D721Med (cell line): ENCODE measurements around the gene USP22.

Experiments used
- DNase-seq: peaks from one replicate; pipeline ENCODE4 v3.0.0; 2011; ENCODE audit warnings: low spot score; ENCODE audit not compliant: insufficient read length
- FAIRE-seq: peaks from 2 replicates; lab custom pipeline; 2011; peaks lifted over from hg19 to GRCh38; lab: Jason Lieb, UNC
- CTCF ChIP-seq: IDR thresholded peaks from 2 replicates; pipeline ENCODE4 v1.5.1; 2012; ENCODE audit warnings: mild to moderate bottlenecking, control low read depth; ENCODE audit not compliant: insufficient read depth; ENCODE audit errors: missing control alignments

USP22 gene

DNA sequence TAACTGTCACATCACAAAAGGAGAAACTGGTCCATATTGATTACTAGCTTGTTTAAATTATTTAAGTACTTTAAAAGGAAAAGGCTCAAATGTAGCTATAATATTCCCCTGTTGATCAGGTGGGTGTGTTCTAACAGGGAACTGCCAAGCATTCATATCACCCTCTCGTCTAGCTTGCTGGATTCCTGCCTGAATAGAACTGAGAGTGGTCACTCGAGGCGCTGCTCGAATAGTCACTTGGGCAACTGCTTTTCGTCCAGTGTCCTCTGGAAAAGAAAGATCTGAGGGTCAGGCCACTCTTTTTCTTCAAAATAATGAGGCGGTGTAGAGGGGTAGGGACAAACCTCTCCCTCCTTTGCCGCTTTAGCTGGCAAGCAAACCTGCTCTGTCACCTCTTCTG lies 36.4 kb upstream of the USP22 start:
- TF ChIP-seq CTCF: no peak
- DNase-seq (no peak), FAIRE-seq (no peak)

DNA sequence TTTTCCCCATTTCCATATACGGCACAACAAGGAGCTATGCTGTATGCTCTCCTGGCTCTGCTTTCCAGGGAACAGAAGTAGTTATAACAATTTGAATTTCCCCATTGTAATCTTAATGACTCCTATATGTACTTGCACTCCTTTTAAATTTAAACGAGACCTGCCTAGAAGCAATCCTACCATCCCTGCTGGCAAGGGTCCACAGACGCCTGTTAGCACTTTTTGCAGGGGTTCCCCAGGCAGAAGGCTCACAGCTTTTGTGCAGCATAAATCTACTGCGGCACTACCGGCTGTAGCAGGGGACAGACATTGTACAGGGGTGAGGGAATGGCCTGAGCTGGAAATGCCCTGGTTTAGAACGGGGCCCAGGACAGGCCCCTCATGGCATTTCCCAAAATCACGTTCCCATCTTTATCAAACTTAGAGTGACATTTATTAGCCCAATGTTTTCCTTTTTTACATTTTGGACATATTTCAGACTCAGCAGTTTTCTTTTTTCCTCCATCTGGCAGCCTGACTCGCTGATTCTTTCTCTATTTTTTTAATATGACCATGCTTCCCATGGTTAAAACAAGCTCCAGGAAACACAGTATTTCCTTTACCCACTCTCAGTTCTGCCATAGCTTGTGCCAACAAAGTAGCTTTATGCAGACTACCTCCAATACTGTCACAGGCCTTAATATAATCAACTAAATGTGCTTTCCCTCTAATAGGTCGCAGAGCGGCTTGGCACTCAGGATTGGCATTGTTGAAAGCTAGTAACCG lies 35.4 kb upstream of the USP22 start:
- TF ChIP-seq CTCF: no peak
- no peak for FAIRE-seq

GRCh38 chr17:21077281-21077680 lies 34.5 kb upstream of the USP22 start:
- no peak for TF ChIP-seq CTCF
- no peak for FAIRE-seq
- DNase-seq: no peak

More for the DNA sequence above, 35.4 kb upstream of the USP22 start:
- DNase-seq: no peak

GRCh38 chr17:21076242-21076641 lies 33.4 kb upstream of the USP22 start:
- FAIRE-seq (peak; percentile 16), DNase-seq (no peak)
- TF ChIP-seq CTCF: no peak

- DNase-seq: no peak
- FAIRE-seq: no peak
- no peak for TF ChIP-seq CTCF
These were observed 32.9 kb upstream of the USP22 start for GRCh38 chr17:21075739-21076085.

DNA sequence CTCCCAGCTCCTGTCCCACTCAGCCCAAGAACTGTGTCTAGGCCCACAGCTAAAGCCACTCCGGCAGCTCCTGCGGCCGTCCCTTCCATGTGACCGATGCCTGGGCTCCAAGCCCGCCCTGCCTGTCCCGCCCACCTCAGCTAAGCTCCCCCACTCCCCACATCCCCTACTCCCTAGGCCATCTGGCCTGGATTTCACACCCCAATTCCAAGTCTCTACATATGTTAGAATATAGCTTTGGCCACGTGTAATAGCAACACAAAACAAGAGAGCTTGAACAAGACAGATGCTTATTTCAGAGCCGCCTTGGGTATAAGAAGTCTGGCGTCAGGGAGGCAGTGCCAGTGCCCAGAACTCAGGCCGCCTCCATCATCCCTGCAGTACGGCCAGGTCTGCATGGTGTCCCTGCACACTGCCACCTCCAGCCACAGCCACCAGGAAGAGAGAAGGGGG lies 30.0 kb upstream of the USP22 start:
- DNase-seq: no peak
- no peak for FAIRE-seq
- TF ChIP-seq CTCF: no peak

DNA sequence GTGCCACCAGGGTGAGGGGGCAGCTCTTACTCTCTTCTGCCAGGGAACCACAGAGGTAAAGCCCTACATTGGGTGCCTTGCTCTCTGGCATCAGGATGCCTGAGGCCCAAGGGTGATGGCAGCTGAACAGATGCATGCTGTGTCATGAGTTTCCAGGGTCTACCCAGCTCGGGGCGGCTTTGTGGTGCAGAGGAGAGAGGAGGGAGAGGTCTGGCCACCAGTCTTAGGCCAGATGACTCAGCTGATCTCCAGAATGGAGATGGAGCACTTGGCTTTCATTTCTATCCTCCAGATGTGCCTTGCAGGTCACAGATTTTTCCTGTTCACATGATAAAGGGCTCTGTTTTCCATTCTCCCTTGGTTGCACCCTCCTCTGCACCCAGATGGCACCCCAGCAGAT lies 23.6 kb upstream of the USP22 start:
- FAIRE-seq (no peak), DNase-seq (no peak)
- no peak for TF ChIP-seq CTCF
